Measurements from ENCODE around the gene PRAC1. TPM values are rescaled to one million over a fixed set of nuclear protein-coding genes. Genes with fewer than 3 reads are reported as not detected.
A peak's percentile ranks its signal among the peaks of the same experiment; 100 is the strongest.

Gene PRAC1
- total RNA-seq, 3 donors from 2014 or later, result 32.2 to 180 (median 137) TPM

- ATAC-seq (no peak), DNase-seq (no peak)
- intact Hi-C loops (cut with DNase I, micrococcal nuclease), result no loop called here
- H3K36me3 ChIP-seq (ENCODE audit: low read depth), result no peaks in the 10 kb centered on the region
- no peaks in the 10 kb centered on the region for H3K9me3 ChIP-seq
- H3K4me1 ChIP-seq (ENCODE audit: low read depth), result peaks cover 4% of the 10 kb centered on the region
- TF ChIP-seq CTCF (IDR thresholded peaks at IDR 0.05), result no peak
- no peak overlapping the region for H3K4me3 ChIP-seq
These were observed 32.4 kb upstream of the PRAC1 start for GRCh38 chr17:48754500-48755261.

GRCh38 chr17:48753794-48754499 lies 31.6 kb upstream of the PRAC1 start:
- ATAC-seq (no peak), DNase-seq (no peak)
- intact Hi-C loops (cut with DNase I, micrococcal nuclease), result no loop called here
- Histone ChIP-seq H3K4me1 (ENCODE audit: low read depth) (peaks cover 4% of the 10 kb centered on the region), H3K4me3 (no peak overlapping the region), H3K9me3 (no peaks in the 10 kb centered on the region), H3K36me3 (ENCODE audit: low read depth) (no peaks in the 10 kb centered on the region)
- TF ChIP-seq CTCF (IDR thresholded peaks at IDR 0.05), result no peak

- no peak for ATAC-seq
- no peak for TF ChIP-seq CTCF (IDR thresholded peaks at IDR 0.05)
These were observed 30.3 kb upstream of the PRAC1 start for GRCh38 chr17:48752399-48753288.

GRCh38 chr17:48751733-48752398 lies 29.5 kb upstream of the PRAC1 start:
- Histone ChIP-seq H3K4me1 (ENCODE audit: low read depth) (peaks cover 4% of the 10 kb centered on the region), H3K9me3 (no peaks in the 10 kb centered on the region), H3K4me3 (no peak overlapping the region), H3K36me3 (ENCODE audit: low read depth) (no peaks in the 10 kb centered on the region)
- intact Hi-C loops (cut with DNase I, micrococcal nuclease), result no loop called here
- TF ChIP-seq CTCF (IDR thresholded peaks at IDR 0.05), result no peak
- no peak for ATAC-seq
- no peak for DNase-seq

More at GRCh38 chr17:48752399-48753288, 30.3 kb upstream of the PRAC1 start:
- H3K9me3 ChIP-seq, result no peaks in the 10 kb centered on the region
- H3K4me1 ChIP-seq (ENCODE audit: low read depth), result peaks cover 4% of the 10 kb centered on the region
- H3K4me3 ChIP-seq, result no peak overlapping the region
- H3K36me3 ChIP-seq (ENCODE audit: low read depth), result no peaks in the 10 kb centered on the region
- DNase-seq, result no peak
- intact Hi-C loops (cut with DNase I, micrococcal nuclease), result no loop called here

- no peak for TF ChIP-seq CTCF (IDR thresholded peaks at IDR 0.05)
- Histone ChIP-seq H3K4me3 (no peak overlapping the region), H3K9me3 (no peaks in the 10 kb centered on the region), H3K4me1 (ENCODE audit: low read depth) (peaks cover 4% of the 10 kb centered on the region), H3K36me3 (ENCODE audit: low read depth) (no peaks in the 10 kb centered on the region)
- DNase-seq (no peak), ATAC-seq (peak; percentile 43)
- intact Hi-C loops (cut with DNase I, micrococcal nuclease), result no loop called here
These were observed 28.9 kb upstream of the PRAC1 start for GRCh38 chr17:48751172-48751571.

Data from mucosa of descending colon (tissue), 3 donors.